Ovary (tissue), 3 donors: ENCODE data around the gene CHURC1.

Experiments used
- CTCF ChIP-seq, 3 donors: fragments of 450-650 bp in 2 of 3; fragments of 200-600 bp in 1 of 3; IDR thresholded peaks; one replicate each; pipeline versions ENCODE4 v1.5.1 to v1.8.0; 2016 to 2022; ENCODE audit warnings: antibody characterized with exemption in 3 of 3, mild to moderate bottlenecking in 1 of 3
- EP300 ChIP-seq: sonication (generic); formaldehyde crosslinking; IDR thresholded peaks from one replicate; pipeline ENCODE4 v1.6.1; 2017; ENCODE audit warnings: antibody characterized with exemption
- POLR2A ChIP-seq: fragments of 450-650 bp; IDR thresholded peaks from one replicate; pipeline ENCODE4 v1.6.1; 2017; ENCODE audit warnings: antibody characterized with exemption, mild to moderate bottlenecking, moderate library complexity
- donor health status: DM: no; HTN: no; CAD: no.

- TF ChIP-seq CTCF (IDR thresholded peaks at IDR 0.05) (no peak), EP300 (no peak), POLR2A (no peak)
Measured at GRCh38 chr14:64960762-64961276, 46.6 kb downstream of the CHURC1 start.
